Uterus (tissue), 4 donors: ENCODE results near the gene GRK3. TPM values are rescaled to one million over a fixed set of nuclear protein-coding genes. Genes with fewer than 3 reads are reported as not detected.
A peak's percentile ranks its signal among the peaks of the same experiment; 100 is the strongest.

Source experiments
- DNase-seq, 2 donors: peaks; one replicate each; pipeline ENCODE4 v3.0.0-alpha.2; 2019 to 2020
- H3K27ac ChIP-seq, 2 donors: fragments of 200-600 bp; sonication (generic); 1 replicate in 1 of 2; 2 replicates in 1 of 2; pipeline ENCODE4 v1.5.1; 2016 to 2018
- H3K27me3 ChIP-seq, 2 donors: fragments of 200-600 bp; sonication (generic); one replicate each; pipeline ENCODE4 v1.5.1; 2018 to 2019; ENCODE audit warnings: control low read depth in 1 of 2
- H3K36me3 ChIP-seq, 2 donors: fragments of 200-600 bp; sonication (generic); one replicate each; pipeline ENCODE4 v1.5.1; 2019; ENCODE audit warnings: control low read depth in 1 of 2
- H3K4me1 ChIP-seq, 2 donors: fragments of 200-600 bp; sonication (generic); one replicate each; pipeline ENCODE4 v1.5.1; 2018 to 2019; ENCODE audit warnings: control low read depth in 1 of 2
- H3K4me3 ChIP-seq, 2 donors: fragments of 200-600 bp; sonication (generic); 1 replicate in 1 of 2; 2 replicates in 1 of 2; pipeline ENCODE4 v1.5.1; 2018 to 2019; ENCODE audit warnings: mild to moderate bottlenecking in 1 of 2
- H3K9me3 ChIP-seq, 2 donors: fragments of 200-600 bp; sonication (generic); one replicate each; pipeline ENCODE4 v1.5.1; 2019; ENCODE audit warnings: control low read depth in 1 of 2
- POLR2A ChIP-seq, 2 donors: fragments of 450-650 bp; IDR thresholded peaks; one replicate each; pipeline ENCODE4 v1.6.1; 2016; ENCODE audit warnings: antibody characterized with exemption in 2 of 2, mild to moderate bottlenecking in 1 of 2, moderate library complexity in 1 of 2
- intact Hi-C: fragments of 100-400 bp; cut with DNase I; formaldehyde crosslinking; loops from one replicate; pipeline ENCODE4 v1.15.1; 2023; ENCODE audit warnings: low total_unique reads
- total RNA-seq, 4 donors: library from RNA; depleted of rRNA in 3 of 4; stranded (reverse); fragments of >200 nt in 3 of 4; gene quantifications; one replicate each; pipeline versions ENCODE4 v1.1.0 to v1.2.4, GENCODE V29; 2014 to 2023
- TF ChIP-seq, protein P1 (sequence below), 4 experiments: fragments of 200-600 bp in 2 of 4; fragments of 450-650 bp in 2 of 4; sonication (generic) in 2 of 4; IDR thresholded peaks; one replicate each; pipeline ENCODE4 v1.5.1; 2016 to 2019; ENCODE audit warnings: antibody characterized with exemption in 4 of 4, mild to moderate bottlenecking in 2 of 4, moderate library complexity in 1 of 4
- donor health status: DM: yes; HTN: yes; CAD: no.

Gene GRK3
- total RNA-seq, 4 donors from 2014 or later, result 1.3 to 15.8 (median 8.9) TPM

DNA sequence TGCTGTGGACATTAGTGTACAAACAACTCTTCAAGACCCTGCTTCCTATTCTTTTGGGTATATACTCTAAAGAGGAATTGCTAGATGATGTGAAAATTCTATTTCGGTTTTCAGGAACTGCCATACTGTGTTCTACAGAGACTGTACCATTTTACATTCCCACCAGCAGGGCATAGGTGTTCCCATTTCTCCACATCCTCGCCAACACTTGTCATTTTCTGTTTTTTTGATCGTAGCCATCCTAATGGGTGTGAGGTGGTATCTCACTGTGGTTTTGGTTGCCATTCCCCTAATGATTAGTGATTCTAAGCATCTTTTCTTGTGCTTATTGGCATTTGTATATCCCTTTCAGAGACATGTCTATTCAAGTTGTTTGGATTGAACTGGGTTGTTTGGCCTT lies 29.8 kb upstream of the GRK3 start:
- H3K4me3 ChIP-seq, result no peak overlapping the region
- H3K4me1 ChIP-seq, result no peaks in the 10 kb centered on the region
- intact Hi-C loops, result no loop called here
- no peaks in the 10 kb centered on the region for H3K36me3 ChIP-seq
- DNase-seq, result no peak
- H3K27ac ChIP-seq, result no peak overlapping the region
- H3K27me3 ChIP-seq, result no peaks in the 10 kb centered on the region
- no peak for TF ChIP-seq POLR2A (IDR thresholded peaks at IDR 0.05)
- TF ChIP-seq, protein P1, sequence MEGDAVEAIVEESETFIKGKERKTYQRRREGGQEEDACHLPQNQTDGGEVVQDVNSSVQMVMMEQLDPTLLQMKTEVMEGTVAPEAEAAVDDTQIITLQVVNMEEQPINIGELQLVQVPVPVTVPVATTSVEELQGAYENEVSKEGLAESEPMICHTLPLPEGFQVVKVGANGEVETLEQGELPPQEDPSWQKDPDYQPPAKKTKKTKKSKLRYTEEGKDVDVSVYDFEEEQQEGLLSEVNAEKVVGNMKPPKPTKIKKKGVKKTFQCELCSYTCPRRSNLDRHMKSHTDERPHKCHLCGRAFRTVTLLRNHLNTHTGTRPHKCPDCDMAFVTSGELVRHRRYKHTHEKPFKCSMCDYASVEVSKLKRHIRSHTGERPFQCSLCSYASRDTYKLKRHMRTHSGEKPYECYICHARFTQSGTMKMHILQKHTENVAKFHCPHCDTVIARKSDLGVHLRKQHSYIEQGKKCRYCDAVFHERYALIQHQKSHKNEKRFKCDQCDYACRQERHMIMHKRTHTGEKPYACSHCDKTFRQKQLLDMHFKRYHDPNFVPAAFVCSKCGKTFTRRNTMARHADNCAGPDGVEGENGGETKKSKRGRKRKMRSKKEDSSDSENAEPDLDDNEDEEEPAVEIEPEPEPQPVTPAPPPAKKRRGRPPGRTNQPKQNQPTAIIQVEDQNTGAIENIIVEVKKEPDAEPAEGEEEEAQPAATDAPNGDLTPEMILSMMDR (IDR thresholded peaks at IDR 0.05), result no peak
- H3K9me3 ChIP-seq, result no peaks in the 10 kb centered on the region

DNA sequence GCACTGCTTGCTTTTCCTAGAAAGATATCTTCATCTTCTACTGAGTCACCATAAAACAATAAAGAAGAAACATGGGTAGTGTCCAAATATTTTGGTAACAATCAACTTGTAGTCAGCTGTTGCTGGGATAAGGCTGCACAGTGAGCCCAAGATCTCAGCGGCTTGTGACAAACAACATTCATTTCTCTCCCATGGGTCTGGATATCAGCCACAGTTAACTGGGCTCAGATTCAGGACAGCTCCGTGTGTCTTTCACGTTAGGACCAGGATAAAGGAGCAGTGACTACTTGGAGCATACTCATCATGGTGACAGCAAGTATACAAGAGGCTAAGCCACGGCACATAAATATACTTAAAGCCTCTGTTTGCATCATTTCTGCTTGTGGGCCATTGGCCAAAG lies 27.9 kb upstream of the GRK3 start:
- Histone ChIP-seq H3K27ac (no peak overlapping the region), H3K4me3 (no peak overlapping the region), H3K9me3 (no peaks in the 10 kb centered on the region), H3K27me3 (no peaks in the 10 kb centered on the region), H3K4me1 (no peaks in the 10 kb centered on the region), H3K36me3 (no peaks in the 10 kb centered on the region)
- DNase-seq, result no peak
- TF ChIP-seq, protein P1 (IDR thresholded peaks at IDR 0.05), result no peak
- no peak for TF ChIP-seq POLR2A (IDR thresholded peaks at IDR 0.05)
- intact Hi-C loops, result no loop called here

DNA sequence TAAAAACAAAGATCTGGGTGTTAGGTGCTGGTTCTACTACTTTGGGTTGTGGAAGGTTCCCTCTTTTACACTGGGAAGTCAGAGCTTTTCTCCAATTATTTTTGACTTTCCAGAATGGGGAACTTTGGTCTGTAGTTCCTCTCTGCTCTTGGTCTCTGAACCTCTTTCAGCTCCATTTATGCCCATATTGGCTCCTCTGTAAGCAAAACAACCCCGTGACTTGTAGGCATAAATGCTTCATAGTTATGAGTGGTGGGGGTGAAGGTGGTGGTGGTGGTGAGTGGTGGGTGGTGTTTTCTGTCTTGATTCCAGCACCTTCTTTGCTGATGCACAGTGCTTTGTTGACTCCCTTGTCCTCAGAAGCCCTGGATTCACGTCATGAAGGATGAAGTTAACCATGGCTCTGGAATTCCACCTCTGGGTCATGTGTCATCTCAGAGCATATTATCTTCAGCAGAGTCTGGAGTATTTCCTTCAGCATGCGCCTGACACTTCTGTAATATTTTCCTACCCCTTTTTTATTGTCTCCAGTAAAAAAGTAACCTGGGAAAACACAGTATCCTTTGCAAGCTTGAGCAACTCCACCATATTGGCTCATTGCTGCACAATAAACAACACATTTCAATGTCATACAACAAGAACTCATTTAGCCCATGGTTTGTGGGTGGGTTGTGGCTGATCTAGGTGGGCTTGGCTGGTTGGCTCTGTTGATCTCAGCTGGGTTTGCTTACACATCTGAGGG lies 24.1 kb upstream of the GRK3 start:
- Histone ChIP-seq H3K36me3 (no peaks in the 10 kb centered on the region), H3K27ac (peak overlapping the region; percentile 8 to 66), H3K4me3 (no peak overlapping the region), H3K27me3 (no peaks in the 10 kb centered on the region), H3K4me1 (no peaks in the 10 kb centered on the region), H3K9me3 (no peaks in the 10 kb centered on the region)
- intact Hi-C loops, result no loop called here
- peak in 1 of 2 donors; percentile 25 for DNase-seq
- no peak for TF ChIP-seq POLR2A (IDR thresholded peaks at IDR 0.05)
- TF ChIP-seq, protein P1 (IDR thresholded peaks at IDR 0.05), result no peak

DNA sequence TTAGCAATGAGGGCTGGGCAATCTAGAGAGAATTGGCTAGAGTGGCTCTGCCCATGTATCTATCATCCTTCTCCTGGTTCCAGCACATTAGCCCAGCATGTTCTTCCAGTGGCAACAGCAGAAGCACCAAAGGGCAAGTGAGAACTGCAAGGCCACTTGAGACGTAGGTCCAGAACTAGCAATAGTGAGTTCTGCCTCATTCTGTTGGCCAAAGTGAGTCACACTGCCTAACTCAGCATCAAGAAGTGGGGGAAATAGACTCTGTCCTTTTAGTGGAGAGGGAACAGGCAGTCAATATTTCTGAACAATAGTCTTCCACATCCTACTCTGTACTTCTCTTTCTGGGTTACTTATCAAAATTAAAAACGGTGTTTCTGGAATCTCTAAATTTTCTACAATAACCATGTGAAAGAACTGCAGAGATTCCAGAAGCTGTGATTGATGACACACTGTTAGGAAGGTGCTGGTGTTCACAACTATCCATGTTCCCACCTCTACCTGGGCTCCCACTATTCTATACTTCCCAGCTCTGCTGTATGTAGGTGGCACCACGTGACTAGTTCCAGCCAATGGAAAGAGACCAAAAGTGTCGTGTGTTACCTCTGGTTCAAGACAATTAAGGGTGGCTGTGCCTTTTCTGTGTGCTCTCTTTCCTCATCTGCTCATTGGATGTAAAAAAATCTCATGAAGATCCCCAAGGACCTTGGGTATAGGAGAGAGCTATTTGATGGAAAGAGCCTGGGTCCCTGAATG lies 23.4 kb upstream of the GRK3 start:
- DNase-seq, result no peak
- TF ChIP-seq POLR2A (IDR thresholded peaks at IDR 0.05), result no peak
- TF ChIP-seq, protein P1 (IDR thresholded peaks at IDR 0.05), result no peak
- Histone ChIP-seq H3K4me3 (no peak overlapping the region), H3K27ac (peak overlapping the region; percentile 8 to 66), H3K36me3 (no peaks in the 10 kb centered on the region), H3K4me1 (no peaks in the 10 kb centered on the region), H3K9me3 (no peaks in the 10 kb centered on the region), H3K27me3 (no peaks in the 10 kb centered on the region)
- intact Hi-C loops, result no loop called here

DNA sequence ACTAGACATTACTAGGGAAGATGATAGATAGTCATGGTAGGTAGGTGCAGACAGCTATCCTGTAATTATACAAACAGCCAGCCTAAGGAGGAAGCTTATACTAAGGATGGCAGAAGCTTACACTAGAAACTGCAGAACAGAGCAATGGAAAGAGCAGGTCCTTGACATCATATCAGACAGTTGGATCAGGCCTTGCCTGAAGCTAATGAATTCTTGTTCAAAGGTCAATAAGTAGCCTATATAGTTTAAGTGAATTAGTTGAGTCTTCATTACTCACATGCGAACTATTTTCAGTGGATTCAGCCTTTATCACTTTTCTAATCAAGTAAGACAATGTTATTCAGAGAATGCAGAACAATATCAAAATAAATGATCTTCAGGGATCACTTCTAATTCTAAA lies 22.3 kb upstream of the GRK3 start:
- DNase-seq, result no peak
- intact Hi-C loops, result no loop called here
- H3K4me1 ChIP-seq, result no peaks in the 10 kb centered on the region
- no peaks in the 10 kb centered on the region for H3K27me3 ChIP-seq
- H3K36me3 ChIP-seq, result no peaks in the 10 kb centered on the region
- no peaks in the 10 kb centered on the region for H3K9me3 ChIP-seq
- H3K4me3 ChIP-seq, result no peak overlapping the region
- H3K27ac ChIP-seq, result peak overlapping the region in 1 of 2 donors; percentile 67
- TF ChIP-seq POLR2A (IDR thresholded peaks at IDR 0.05), result no peak
- TF ChIP-seq, protein P1 (IDR thresholded peaks at IDR 0.05), result no peak
